HepG2 (cell line): ENCODE results near the gene PKP3. TPM values are rescaled to one million over a fixed set of nuclear protein-coding genes. Genes with fewer than 3 reads are reported as not detected.

ENCODE experiments used
- ATAC-seq: fragments of 200-7000 bp; cut with Tn5 transposase; 3 replicates; pipeline ENCODE4 v1.9.1; 2020; ENCODE audit warnings: mild to moderate bottlenecking, moderate library complexity
- BruUV-seq: library from RNA; stranded (reverse); fragments of 400-500 nt; replicated peaks from 2 replicates; lab custom pipeline; 2021; lab: Mats Ljungman, UMichigan
- CTCF ChIA-PET: fragments of 300-600 bp; formaldehyde crosslinking; extraction: SDS; loops from one replicate; lab custom pipeline; 2021; ENCODE audit warnings: low total read pairs, inconsistent platforms, low intra/inter-chr PET ratio; lab: Yijun Ruan, JAX
- POLR2A ChIA-PET: fragments of 350-600 bp; sonication (Branson Sonifier 250); formaldehyde crosslinking; loops from one replicate; lab custom pipeline; 2020; ENCODE audit warnings: antibody characterized with exemption, inconsistent platforms; lab: Yijun Ruan, JAX
- DNase-seq: peaks from one replicate; pipeline ENCODE4 v3.0.0-alpha.2; 2015; ENCODE audit warnings: low spot score
- FAIRE-seq: peaks from 3 replicates; lab custom pipeline; 2011; peaks lifted over from hg19 to GRCh38; lab: Jason Lieb, UNC
- H2AFZ ChIP-seq: one replicate; pipeline ENCODE4 v1.6.1; 2011; ENCODE audit warnings: low read length, inconsistent platforms
- H3K27ac ChIP-seq: fragments of 300-600 bp; 3 replicates; pipeline ENCODE4 v1.8.0; 2011; ENCODE audit warnings: mixed run types, mild to moderate bottlenecking, mixed read lengths, low read length, inconsistent platforms; ENCODE audit not compliant: insufficient read depth; ENCODE audit errors: extremely low read length
- H3K27me3 ChIP-seq, 2 experiments: fragments of 200-600 bp in 1 of 2; 2 replicates in 1 of 2; 3 replicates in 1 of 2; pipeline versions ENCODE4 v1.6.0 to v1.8.0; 2011; ENCODE audit warnings: low read length in 2 of 2, mild to moderate bottlenecking in 2 of 2, moderate library complexity in 2 of 2, inconsistent platforms in 1 of 2; ENCODE audit not compliant: insufficient read depth in 2 of 2, control insufficient read depth in 1 of 2
- H3K36me3 ChIP-seq, 2 experiments: fragments of 200-600 bp in 1 of 2; replicated peaks in 1 of 2; 2 replicates in 1 of 2; 3 replicates in 1 of 2; pipeline versions ENCODE4 v1.5.1 to v1.8.0; 2011; ENCODE audit warnings: low read length in 2 of 2, inconsistent platforms in 1 of 2; ENCODE audit not compliant: insufficient read depth in 2 of 2, control insufficient read depth in 1 of 2
- H3K4me1 ChIP-seq: 2 replicates; pipeline ENCODE4 v1.5.1; 2012; ENCODE audit warnings: low read length, inconsistent platforms; ENCODE audit not compliant: insufficient read depth
- H3K4me2 ChIP-seq: 2 replicates; pipeline ENCODE4 v1.6.0; 2011; ENCODE audit warnings: low read depth, low read length, inconsistent platforms
- H3K4me3 ChIP-seq, 3 experiments: fragments of 200-600 bp in 1 of 3; sonication (generic), shearing (Covaris generic) in 1 of 3; replicated peaks in 1 of 3; 2 replicates each; pipeline ENCODE4 v1.5.1; 2011 to 2016; ENCODE audit warnings: low read length in 3 of 3, inconsistent platforms in 2 of 3, low read depth in 2 of 3, mild to moderate bottlenecking in 2 of 3, control low read depth in 1 of 3, mixed read lengths in 1 of 3; ENCODE audit not compliant: insufficient read depth in 1 of 3
- H3K79me2 ChIP-seq: one replicate; pipeline ENCODE4 v1.6.1; 2011; ENCODE audit warnings: low read length, inconsistent platforms; ENCODE audit not compliant: insufficient read depth
- H3K9ac ChIP-seq: 2 replicates; pipeline ENCODE4 v1.6.0; 2011; ENCODE audit warnings: mild to moderate bottlenecking, low read depth, low read length, inconsistent platforms; ENCODE audit not compliant: insufficient read depth
- H3K9me3 ChIP-seq: 2 replicates; pipeline ENCODE4 v1.5.1; 2012; ENCODE audit warnings: mild to moderate bottlenecking, low read length
- H4K20me1 ChIP-seq: 2 replicates; pipeline ENCODE4 v1.6.0; 2011; ENCODE audit warnings: inconsistent platforms, mild to moderate bottlenecking, low read length, moderate library complexity; ENCODE audit not compliant: insufficient read depth
- CHCHD3 ChIP-seq: sonication (generic); formaldehyde crosslinking; IDR thresholded peaks from 2 replicates; pipeline ENCODE4 v1.8.0; 2022; ENCODE audit warnings: mild to moderate bottlenecking, missing genetic modification reagents, moderate library complexity
- FOXK2 ChIP-seq: fragments of 450-650 bp; IDR thresholded peaks from 2 replicates; pipeline ENCODE4 v1.6.1; 2016
- HINFP ChIP-seq: sonication (generic); formaldehyde crosslinking; IDR thresholded peaks from 2 replicates; pipeline ENCODE4 v1.4.0; 2020; ENCODE audit warnings: low read depth, mild to moderate bottlenecking, missing genetic modification reagents
- KLF13 ChIP-seq: sonication (generic); formaldehyde crosslinking; IDR thresholded peaks from 2 replicates; pipeline ENCODE4 v1.4.0; 2020; ENCODE audit warnings: mild to moderate bottlenecking, missing genetic modification reagents
- NPAS2 ChIP-seq: sonication (generic); formaldehyde crosslinking; IDR thresholded peaks from 2 replicates; pipeline ENCODE4 v1.8.0; 2022; ENCODE audit warnings: mild to moderate bottlenecking, missing genetic modification reagents, borderline replicate concordance
- PHF5A ChIP-seq: IDR thresholded peaks from one replicate; pipeline ENCODE4 v1.6.1; 2018; ENCODE audit warnings: low read depth, missing genetic modification reagents; ENCODE audit not compliant: unreplicated experiment
- TCF12 ChIP-seq, 2 experiments: fragments of 450-650 bp in 1 of 2; sonication (generic) in 1 of 2; formaldehyde crosslinking in 1 of 2; IDR thresholded peaks; 2 replicates each; pipeline versions ENCODE4 v1.6.1 to v1.8.0; 2017 to 2022; ENCODE audit warnings: antibody characterized with exemption in 1 of 2, mild to moderate bottlenecking in 1 of 2, missing genetic modification reagents in 1 of 2, moderate library complexity in 1 of 2
- TSC22D2 ChIP-seq: sonication (generic); formaldehyde crosslinking; IDR thresholded peaks from 2 replicates; pipeline ENCODE4 v1.5.1; 2020; ENCODE audit warnings: missing genetic modification reagents, mild to moderate bottlenecking, borderline replicate concordance
- ZNF224 ChIP-seq: sonication (generic); formaldehyde crosslinking; IDR thresholded peaks from 2 replicates; pipeline ENCODE4 v1.5.0; 2020; ENCODE audit warnings: mild to moderate bottlenecking, missing genetic modification reagents
- ZNF264 ChIP-seq: sonication (generic); formaldehyde crosslinking; IDR thresholded peaks from 2 replicates; pipeline ENCODE4 v1.4.0; 2020; ENCODE audit warnings: missing genetic modification reagents
- ZNF7 ChIP-seq: IDR thresholded peaks from 2 replicates; pipeline ENCODE4 v1.6.1; 2016; ENCODE audit warnings: missing biosample characterization, missing genetic modification reagents
- ZSCAN12 ChIP-seq: sonication (generic); formaldehyde crosslinking; IDR thresholded peaks from 2 replicates; pipeline ENCODE4 v1.9.0; 2021; ENCODE audit warnings: mild to moderate bottlenecking, missing genetic modification reagents
- WGBS: methylation state at CpG from one replicate; pipeline ENCODE4 v1.1.6; 2017; ENCODE audit warnings: low lambda C conversion rate; 5-methylcytosine and 5-hydroxymethylcytosine counted together
- in situ Hi-C: cut with HindIII; loops from 2 replicates; pipeline ENCODE4 v1.10.0; 2017; ENCODE audit warnings: low pct_unique_long_range_greater_than_20kb; ENCODE audit not compliant: extremely low pct_ligation_motif_present
- intact Hi-C: fragments of 100-400 bp; cut with micrococcal nuclease; formaldehyde crosslinking; loops from one replicate; pipeline ENCODE4 v1.10.0; 2022; ENCODE audit not compliant: unreplicated experiment
- polyA plus RNA-seq, 8 experiments: library from polyadenylated mRNA; depleted of rRNA in 3 of 8; stranded (reverse) in 7 of 8; unstranded in 1 of 8; fragments of >200 nt; fragmentation: Illumina TruSeq in 4 of 8; extraction: Trizol in 4 of 8; gene quantifications; 2 replicates each; pipeline versions ENCODE4 v1.2.1 to v1.2.3, GENCODE V29; 2011 to 2016; ENCODE audit warnings: low read depth in 4 of 8, missing spikeins in 1 of 8, mixed read lengths in 1 of 8; ENCODE audit not compliant: insufficient read depth in 1 of 8
- total RNA-seq, 5 experiments: library from RNA; depleted of rRNA; stranded (reverse); fragments of >200 nt; fragmentation: Illumina TruSeq; extraction: Trizol; gene quantifications; 2 replicates each; pipeline ENCODE4 v1.2.3, GENCODE V29; 2016; ENCODE audit warnings: low read depth in 1 of 5

PKP3 gene
- total and polyA plus RNA-seq, 2 of the 13 experiments (the other 11 are each of a cell fraction or from before 2014, with no cell fraction given): 18.0 to 28.7 TPM

GRCh38 chr11:428295-428694 lies 34.3 kb downstream of the PKP3 start:
- no TSS peak for BruUV-seq
- Histone ChIP-seq H3K36me3 (no peaks in the 10 kb centered on the region), H3K27ac (no peak overlapping the region), H3K27me3 (no peaks in the 10 kb centered on the region), H3K4me2 (no peak overlapping the region), H3K79me2 (no peaks in the 10 kb centered on the region), H2AFZ (no peak overlapping the region), H3K9me3 (no peaks in the 10 kb centered on the region), H3K4me1 (no peaks in the 10 kb centered on the region), H4K20me1 (no peaks in the 10 kb centered on the region), H3K9ac (no peak overlapping the region), H3K4me3 (no peak overlapping the region)
- FAIRE-seq: no peak
- in situ Hi-C loops (no loop called here), intact Hi-C loops (no loop called here)
- TF ChIP-seq NPAS2 (CRISPR knock-in tag) (no peak), ZNF264 (no peak), CHCHD3 (CRISPR knock-in tag) (no peak), ZNF7 (CRISPR knock-in tag) (no peak), ZSCAN12 (CRISPR knock-in tag) (no peak), TSC22D2 (CRISPR knock-in tag) (no peak), KLF13 (no peak), FOXK2 (no peak), PHF5A (CRISPR knock-in tag) (no peak), TCF12 (IDR thresholded peaks at IDR 0.05) (no peak), TCF12 (CRISPR knock-in tag; IDR thresholded peaks at IDR 0.05) (no peak), HINFP (CRISPR knock-in tag) (no peak), ZNF224 (CRISPR knock-in tag) (no peak)
- no peak for ATAC-seq
- DNase-seq: no peak
- WGBS: 86% methylated on average over 3 of the region's 24 CpGs
- CTCF ChIA-PET: no interaction called here
- POLR2A ChIA-PET: no interaction called here
